Right cardiac atrium (tissue), 5 donors: ENCODE measurements around the gene CCL11. TPM values are rescaled to one million over a fixed set of nuclear protein-coding genes. Genes with fewer than 3 reads are reported as not detected.

ENCODE experiments used
- ATAC-seq, 2 donors: fragments of 200-7000 bp; cut with Tn5 transposase; one replicate each; pipeline versions ENCODE4 v1.8.0 to v1.9.1; 2020; ENCODE audit warnings: moderate library complexity in 2 of 2, mild to moderate bottlenecking in 1 of 2
- DNase-seq, 3 donors: peaks; one replicate each; pipeline ENCODE4 v3.0.0-alpha.2; 2020
- H3K27ac ChIP-seq: one replicate; pipeline ENCODE4 v1.5.1; 2013; ENCODE audit warnings: mild to moderate bottlenecking, low read length, control low read depth, moderate library complexity
- H3K27me3 ChIP-seq: one replicate; pipeline ENCODE4 v1.6.1; 2013; ENCODE audit not compliant: control insufficient read depth, insufficient read depth
- H3K4me1 ChIP-seq: one replicate; pipeline ENCODE4 v1.6.1; 2013; ENCODE audit warnings: low read length; ENCODE audit not compliant: control insufficient read depth, insufficient read depth
- H3K4me3 ChIP-seq: one replicate; pipeline ENCODE4 v1.5.1; 2013; ENCODE audit warnings: low read length, control low read depth
- H3K9me3 ChIP-seq: one replicate; pipeline ENCODE4 v1.6.1; 2013; ENCODE audit warnings: low read length; ENCODE audit not compliant: control insufficient read depth
- WGBS: extraction: QIAGEN DNeasy Blood & Tissue Kit; methylation state at CpG from one replicate; pipeline ENCODE4 v1.1.7; 2013; 5-methylcytosine and 5-hydroxymethylcytosine counted together
- intact Hi-C, 4 donors: fragments of 100-400 bp; cut with DNase I; formaldehyde crosslinking; loops; one replicate each; pipeline versions ENCODE4 v1.11.0 to v1.14.0; 2022 to 2023
- long read RNA-seq, 4 donors: library from polyadenylated mRNA; unstranded; transcript quantifications; one replicate each; pipeline ENCODE4 v2.0.0, GENCODE V29; 2020 to 2021
- polyA plus RNA-seq: library from polyadenylated mRNA; stranded (reverse); fragments of 200-250 nt; gene quantifications from one replicate; pipeline ENCODE4 v1.2.3, GENCODE V29; 2013
- total RNA-seq, 4 donors: library from RNA; stranded (reverse); fragmentation: NEBNext Ultra II Directional; extraction: Animal tissue kit (Norgen Biotek cat#: 25700); gene quantifications; one replicate each; pipeline ENCODE4 v1.2.1, GENCODE V29; 2021
- donor health status: healthy with polysubstance abuse.
- donor health status: DM: no; HTN: yes; CAD: no.
- donor health status: DM: no; HTN: no; CAD: no.
- donor health status: DM: no; HTN: yes; CAD: no; lungs with severe emphysema.
- donor health status: DM: yes; HTN: yes; CAD: no.

Gene CCL11
- total RNA-seq (1 to 10 TPM in 1 of 4 donors, under 1 TPM in 3; 0.21 to 5.5 (median 0.82) TPM), polyA plus RNA-seq (0.36 TPM)
- long read RNA-seq, donor 1: 0 reads
- long read RNA-seq, donor 2: 0 reads
- long read RNA-seq, donor 3, partial matches to known transcripts: 0 of 1 reads
- long read RNA-seq, donor 3, other reads (novel, unspliced or antisense): 0 of 1 reads
- long read RNA-seq, donor 4, partial matches to known transcripts: 0 of 2 reads
- long read RNA-seq, donor 4, other reads (novel, unspliced or antisense): 0 of 2 reads

DNA sequence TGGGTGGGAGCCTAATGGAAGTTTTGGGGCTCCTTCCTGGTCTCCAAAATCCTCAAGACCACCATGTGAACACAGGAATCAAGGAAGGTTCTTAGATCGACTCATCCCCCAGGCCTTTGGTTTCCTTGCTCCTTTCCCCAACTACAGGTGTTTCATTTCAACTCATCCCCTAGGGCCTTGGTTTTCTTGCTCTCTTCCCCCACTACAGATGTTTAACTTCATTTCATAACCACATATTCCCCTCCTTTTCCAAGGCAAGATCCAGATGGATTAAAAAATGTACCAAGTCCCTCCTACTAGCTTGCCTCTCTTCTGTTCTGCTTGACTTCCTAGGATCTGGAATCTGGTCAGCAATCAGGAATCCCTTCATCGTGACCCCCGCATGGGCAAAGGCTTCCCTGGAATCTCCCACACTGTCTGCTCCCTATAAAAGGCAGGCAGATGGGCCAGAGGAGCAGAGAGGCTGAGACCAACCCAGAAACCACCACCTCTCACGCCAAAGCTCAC is at the start of gene CCL11:
TSS of gene CCL11 (plus strand) at position 457 of the 507 bp plus-strand sequence. CDS start 67 bp downstream, outside the sequence.
- Histone ChIP-seq H3K27ac (no peak within 1 kb of the TSS), H3K4me3 (no peak within 1 kb of the TSS), H3K27me3 (no peaks in the 10 kb centered on the region), H3K9me3 (no peaks in the 10 kb centered on the region), H3K4me1 (no peaks in the 10 kb centered on the region)
- intact Hi-C loops: no loop called here
- WGBS: 67% methylated on average over 4 of the region's 4 CpGs
- DNase-seq (no peak), ATAC-seq (peak in 1 of 2 donors; percentile 14)

DNA sequence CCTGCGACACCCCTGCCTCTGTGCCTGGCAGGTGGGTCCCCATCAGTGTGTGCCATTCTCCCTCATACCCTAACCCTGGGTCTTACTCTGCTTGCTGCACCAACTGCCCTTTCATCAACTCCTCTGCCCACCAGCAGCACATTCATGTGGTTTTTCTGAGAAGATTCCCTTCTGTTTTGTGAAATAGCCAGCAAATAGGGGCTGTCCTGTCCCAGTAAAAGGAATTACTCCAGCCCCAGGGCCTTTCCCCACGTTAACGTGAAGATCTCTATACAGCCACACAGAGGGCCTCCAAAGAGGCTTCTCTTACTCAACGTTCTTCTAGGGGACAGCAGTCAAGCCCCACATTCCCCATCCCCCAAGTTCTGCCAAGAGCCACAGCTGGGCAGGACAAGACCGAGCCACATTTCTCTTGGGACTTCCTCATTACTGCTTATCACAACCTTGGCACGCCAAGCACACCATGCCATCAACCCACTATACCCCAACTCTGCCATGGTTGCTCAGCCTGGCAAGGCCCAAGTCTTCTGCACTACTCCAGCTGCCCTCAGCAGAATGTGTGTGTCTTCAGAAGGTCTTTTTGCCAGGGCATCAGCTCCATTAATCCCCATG is 49.2 kb upstream of the CCL11 start:
- no peaks in the 10 kb centered on the region for H3K27me3 ChIP-seq
- H3K4me3 ChIP-seq: no peak overlapping the region
- no peak overlapping the region for H3K27ac ChIP-seq
- H3K9me3 ChIP-seq: no peaks in the 10 kb centered on the region
- WGBS: 77% methylated on average over 6 of the region's 6 CpGs
- peaks cover 34% of the 10 kb centered on the region for H3K4me1 ChIP-seq
- DNase-seq: no peak
- no peak for ATAC-seq
- intact Hi-C loops: loop anchor here in 1 of 4 donors (10.0 kb wide), 1 partner anchor 68 kb away; no protein-coding TSS in a partner anchor

DNA sequence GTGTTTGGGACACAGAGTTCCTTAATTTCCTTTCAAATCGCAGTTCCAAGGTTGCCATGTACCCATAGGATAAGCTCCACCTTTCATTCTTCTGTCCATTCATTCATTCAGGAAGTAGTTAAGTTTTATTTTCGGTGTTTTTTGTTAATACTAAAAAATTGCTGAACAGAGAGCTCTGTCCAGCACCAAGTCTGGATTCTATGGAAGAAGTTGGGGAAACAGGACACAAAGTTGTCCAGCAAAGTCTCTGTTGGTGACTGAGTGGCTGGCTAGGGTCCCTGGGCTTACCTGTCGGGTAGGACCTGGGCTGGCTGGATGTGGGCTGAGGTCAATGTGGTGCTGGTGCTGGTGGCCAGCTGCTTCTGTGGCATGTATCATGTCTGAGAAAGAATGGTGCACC is 48.1 kb upstream of the CCL11 start:
- intact Hi-C loops: loop anchor here in 1 of 4 donors (10.0 kb wide), 1 partner anchor 67 kb away; no protein-coding TSS in a partner anchor
- no peaks in the 10 kb centered on the region for H3K9me3 ChIP-seq
- peaks cover 40% of the 10 kb centered on the region for H3K4me1 ChIP-seq
- H3K27me3 ChIP-seq: no peaks in the 10 kb centered on the region
- H3K27ac ChIP-seq: no peak overlapping the region
- no peak for ATAC-seq
- WGBS: 93% methylated on average over 3 of the region's 3 CpGs
- DNase-seq: no peak
- no peak overlapping the region for H3K4me3 ChIP-seq

DNA sequence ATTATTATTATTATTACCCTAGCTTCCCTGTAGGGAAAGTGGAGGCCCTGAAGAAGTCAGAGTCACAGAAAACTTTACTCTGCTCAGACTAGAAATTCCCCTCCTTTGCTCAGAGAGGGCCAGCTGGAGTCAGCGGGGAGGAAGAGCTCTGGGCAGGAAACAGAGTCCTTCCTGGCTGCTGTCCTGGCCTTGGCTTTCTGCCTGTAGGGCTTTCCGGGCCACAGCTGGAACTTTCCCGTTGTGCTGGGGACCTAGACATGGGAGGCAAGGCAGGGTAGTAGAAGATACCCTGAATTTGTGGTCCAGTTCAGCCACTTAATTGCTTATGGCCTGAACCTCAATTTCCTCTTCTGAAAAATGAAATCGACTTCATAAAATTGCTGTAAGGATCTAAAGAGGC is 44.5 kb upstream of the CCL11 start:
- Histone ChIP-seq H3K4me3 (no peak overlapping the region), H3K9me3 (no peaks in the 10 kb centered on the region), H3K27ac (peak overlapping the region; percentile 35), H3K27me3 (no peaks in the 10 kb centered on the region), H3K4me1 (peaks cover 21% of the 10 kb centered on the region)
- DNase-seq (peak; percentile 82 to 91 (median 91)), ATAC-seq (peak; percentile 87 to 94)
- intact Hi-C loops: no loop called here
- 14% methylated on average over 4 of the region's 4 CpGs for WGBS

DNA sequence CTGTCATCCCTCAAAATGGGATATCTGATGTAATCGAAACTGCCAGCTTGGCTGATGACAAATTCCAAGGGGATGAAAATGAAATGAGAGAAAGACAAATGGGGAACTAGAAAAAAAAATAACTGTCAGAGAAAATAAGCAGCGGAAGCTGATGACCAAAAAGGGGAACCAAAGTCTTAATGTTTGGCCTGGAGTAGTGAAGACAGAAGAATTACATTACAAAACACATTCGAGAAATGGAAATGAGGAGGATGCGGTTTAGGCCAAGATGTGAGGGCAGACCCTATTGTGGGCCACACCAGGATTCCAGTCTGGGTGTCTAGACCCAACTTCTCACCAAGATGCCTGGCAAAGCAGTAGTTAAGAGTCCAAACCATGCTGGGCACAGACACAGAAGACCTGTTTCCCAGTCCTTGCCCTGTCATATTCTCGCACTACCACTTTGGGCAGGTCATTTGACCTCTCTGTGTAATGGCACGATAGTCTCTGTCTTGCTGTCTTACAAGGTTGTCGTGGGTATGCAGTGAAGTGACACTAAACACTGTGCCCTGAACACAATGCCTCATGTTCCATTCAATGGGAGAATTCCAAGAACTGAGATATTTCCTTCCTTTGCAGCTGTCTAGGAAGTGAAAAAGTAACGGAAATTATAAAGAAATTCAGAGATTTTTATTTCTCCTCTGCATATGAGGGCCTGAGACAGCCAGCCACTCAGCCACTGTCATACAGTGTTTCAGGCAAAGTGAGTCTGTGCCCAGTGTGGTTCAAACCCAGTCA is 42.8 kb upstream of the CCL11 start:
- ATAC-seq (peak in 1 of 2 donors; percentile 35), DNase-seq (no peak)
- 48% methylated on average over 8 of the region's 8 CpGs for WGBS
- Histone ChIP-seq H3K9me3 (no peaks in the 10 kb centered on the region), H3K4me1 (peaks cover 14% of the 10 kb centered on the region), H3K27ac (peak overlapping the region; percentile 4), H3K4me3 (no peak overlapping the region), H3K27me3 (no peaks in the 10 kb centered on the region)
- intact Hi-C loops: no loop called here

DNA sequence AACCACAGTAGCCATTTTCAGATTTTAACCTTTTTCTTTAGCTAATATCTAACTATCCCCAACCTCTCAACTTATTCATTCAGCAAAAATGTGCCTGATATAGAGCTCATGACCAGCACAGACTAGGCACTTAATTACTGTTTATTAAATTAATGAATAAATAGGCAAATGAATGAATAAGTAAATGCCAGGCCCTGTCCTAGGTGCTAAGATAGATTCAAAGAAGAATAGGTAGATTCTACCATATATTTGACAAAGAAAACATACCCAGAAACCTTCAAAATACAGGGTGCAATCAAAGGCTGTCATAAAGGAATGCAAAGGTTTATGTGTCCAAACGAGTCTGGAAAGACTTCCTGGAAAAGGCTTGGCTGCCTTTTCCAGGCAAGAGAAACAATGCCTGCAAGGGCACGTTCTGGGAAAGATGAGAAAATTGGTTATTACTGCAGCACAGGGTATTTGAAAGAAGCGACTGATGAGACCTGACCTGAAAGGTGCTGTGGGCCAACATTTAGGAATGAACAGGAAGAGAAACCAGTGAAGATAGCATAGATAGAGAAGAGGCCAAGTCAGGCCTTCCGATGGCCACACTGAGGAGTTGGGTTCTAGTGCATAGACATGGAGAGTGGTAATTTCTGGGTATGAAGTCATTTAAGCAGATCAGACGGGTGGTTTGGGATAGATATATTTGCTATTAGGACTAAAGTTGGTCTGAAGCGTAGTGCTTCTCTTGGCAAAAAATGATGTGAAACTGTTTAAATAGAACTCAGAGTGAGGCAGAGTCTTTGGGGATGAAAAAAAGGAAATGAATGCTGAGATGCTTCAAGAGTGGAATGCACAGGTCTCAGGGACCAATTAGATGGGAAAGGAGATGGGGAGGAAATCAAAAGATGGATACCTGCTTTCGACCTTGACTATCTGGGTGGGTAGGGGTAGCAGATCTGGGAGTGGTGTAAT is 41.9 kb upstream of the CCL11 start:
- ATAC-seq (no peak), DNase-seq (no peak)
- 71% methylated on average over 7 of the region's 7 CpGs for WGBS
- Histone ChIP-seq H3K4me1 (peaks cover 15% of the 10 kb centered on the region), H3K27me3 (no peaks in the 10 kb centered on the region), H3K4me3 (no peak overlapping the region), H3K27ac (no peak overlapping the region), H3K9me3 (no peaks in the 10 kb centered on the region)
- intact Hi-C loops: no loop called here

DNA sequence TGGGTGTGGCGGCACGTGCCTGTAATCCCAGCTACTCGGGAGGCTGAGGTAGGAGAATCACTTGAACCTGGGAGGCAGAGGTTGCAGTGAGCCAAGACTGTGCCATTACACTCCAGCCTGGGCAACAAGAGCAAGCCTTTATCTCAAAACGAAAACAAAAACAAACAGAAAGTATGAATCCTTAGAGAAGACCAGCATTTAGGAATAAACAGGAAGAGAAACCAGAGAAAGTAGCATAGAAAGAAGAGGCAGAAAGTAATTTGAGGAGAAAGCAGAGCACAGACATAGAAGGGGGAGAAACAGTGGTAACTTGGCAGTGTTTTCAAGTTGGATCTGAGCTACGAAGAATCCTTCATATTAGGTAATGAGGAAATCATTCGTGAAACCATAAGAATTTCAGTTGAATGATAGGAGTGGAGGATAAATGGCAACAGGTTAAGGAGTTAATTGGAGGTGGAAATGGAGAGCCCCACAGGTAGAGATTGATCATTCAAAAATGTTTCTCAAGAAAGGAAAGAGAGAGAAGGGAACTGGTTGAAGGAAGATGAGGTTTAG is 40.1 kb upstream of the CCL11 start:
- no peak for ATAC-seq
- DNase-seq: no peak
- H3K9me3 ChIP-seq: no peaks in the 10 kb centered on the region
- intact Hi-C loops: no loop called here
- H3K4me1 ChIP-seq: peaks cover 19% of the 10 kb centered on the region
- no peak overlapping the region for H3K4me3 ChIP-seq
- no peak overlapping the region for H3K27ac ChIP-seq
- no peaks in the 10 kb centered on the region for H3K27me3 ChIP-seq
- WGBS: 75% methylated on average over 6 of the region's 6 CpGs

DNA sequence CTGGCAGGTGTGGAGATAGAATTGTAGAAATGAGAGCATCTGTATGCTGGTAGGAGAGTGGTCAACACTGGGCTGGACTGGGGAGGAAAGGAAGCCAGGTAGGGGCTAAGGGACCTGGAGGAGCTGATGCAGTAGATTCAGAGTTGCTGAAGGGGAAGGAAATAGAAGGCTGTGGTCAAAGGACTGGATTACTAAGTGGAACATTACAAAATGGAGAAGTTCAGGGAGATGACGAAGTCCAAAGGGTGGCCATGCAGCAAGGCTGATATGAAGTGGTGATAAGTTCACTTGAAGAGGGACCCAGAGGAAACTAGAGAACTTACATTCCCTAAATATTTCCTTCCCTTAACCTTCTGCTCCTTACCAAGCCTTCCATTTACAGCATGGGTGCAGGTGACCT is 39.1 kb upstream of the CCL11 start:
- Histone ChIP-seq H3K27ac (no peak overlapping the region), H3K4me3 (no peak overlapping the region), H3K9me3 (no peaks in the 10 kb centered on the region), H3K4me1 (peaks cover 24% of the 10 kb centered on the region), H3K27me3 (no peaks in the 10 kb centered on the region)
- peak in 1 of 2 donors; percentile 22 for ATAC-seq
- 91% methylated on average over 1 of the region's 1 CpG for WGBS
- intact Hi-C loops: no loop called here
- no peak for DNase-seq

DNA sequence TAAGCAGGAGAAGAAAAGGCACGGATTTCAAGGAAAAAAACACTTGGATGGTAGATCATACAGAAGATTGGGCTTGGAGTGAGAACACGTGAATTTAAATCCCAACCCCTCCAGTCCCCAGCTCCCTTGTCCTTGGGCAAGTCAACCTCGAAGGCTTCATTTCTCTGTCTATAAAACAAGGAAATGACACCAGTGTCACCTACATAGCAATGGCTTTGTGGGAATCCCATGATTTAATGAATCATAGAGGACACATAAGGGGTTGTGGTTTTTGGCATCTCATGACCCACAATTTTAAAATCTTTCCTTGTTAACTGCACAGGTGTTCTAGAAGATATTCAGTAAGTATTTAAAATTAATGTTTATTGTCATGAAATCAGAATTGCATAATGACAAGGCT is 38.7 kb upstream of the CCL11 start:
- intact Hi-C loops: no loop called here
- Histone ChIP-seq H3K4me3 (no peak overlapping the region), H3K9me3 (no peaks in the 10 kb centered on the region), H3K27me3 (no peaks in the 10 kb centered on the region), H3K27ac (no peak overlapping the region), H3K4me1 (peaks cover 25% of the 10 kb centered on the region)
- ATAC-seq (no peak), DNase-seq (no peak)
- WGBS: 89% methylated on average over 3 of the region's 3 CpGs

DNA sequence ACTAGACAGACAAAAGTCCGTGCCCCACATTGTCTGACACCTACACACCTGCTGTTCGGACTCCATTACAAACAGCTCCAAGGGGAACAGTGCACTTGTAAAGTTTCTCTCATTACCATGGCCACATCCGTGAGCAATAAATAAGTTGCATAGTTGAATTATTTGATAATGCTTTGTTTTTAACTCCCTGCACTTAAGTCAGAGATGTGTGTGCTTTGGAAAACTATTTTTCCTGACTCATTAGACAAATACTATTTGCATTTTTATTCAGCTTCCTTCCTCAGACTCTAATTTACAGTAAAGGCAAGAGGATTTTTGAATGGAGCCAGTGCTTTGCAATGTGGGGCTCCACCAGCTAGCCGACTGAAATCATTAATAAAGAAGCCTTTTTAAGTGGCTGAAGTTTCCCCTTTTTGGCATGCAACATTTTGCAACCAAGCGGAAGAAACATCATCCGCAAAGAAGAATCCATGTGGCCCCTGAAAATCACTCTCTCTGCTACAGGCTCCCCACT is 37.0 kb upstream of the CCL11 start:
- DNase-seq (no peak), ATAC-seq (no peak)
- intact Hi-C loops: no loop called here
- Histone ChIP-seq H3K9me3 (no peaks in the 10 kb centered on the region), H3K4me3 (no peak overlapping the region), H3K4me1 (peaks cover 32% of the 10 kb centered on the region), H3K27me3 (no peaks in the 10 kb centered on the region), H3K27ac (no peak overlapping the region)
- WGBS: 44% methylated on average over 6 of the region's 6 CpGs
